ENCODE measurements around the gene PLA2G2D. TPM values are rescaled to one million over a fixed set of nuclear protein-coding genes. Genes with fewer than 3 reads are reported as not detected.

PLA2G2D gene
- polyA plus RNA-seq, 3 donors from 2014 or later: not detected

GRCh38 chr1:20100632-20101355 is 18.5 kb downstream of the PLA2G2D start:
- H3K4me3 Mint-ChIP-seq: no peak overlapping the region
- peak in 1 of 3 donors; percentile 6 for DNase-seq
- H3K27me3 Mint-ChIP-seq (ENCODE audit: low read depth in 3 of 3): peaks cover 0 to 5% (median 3%) of the 10 kb centered on the region in 3 donors

DNA sequence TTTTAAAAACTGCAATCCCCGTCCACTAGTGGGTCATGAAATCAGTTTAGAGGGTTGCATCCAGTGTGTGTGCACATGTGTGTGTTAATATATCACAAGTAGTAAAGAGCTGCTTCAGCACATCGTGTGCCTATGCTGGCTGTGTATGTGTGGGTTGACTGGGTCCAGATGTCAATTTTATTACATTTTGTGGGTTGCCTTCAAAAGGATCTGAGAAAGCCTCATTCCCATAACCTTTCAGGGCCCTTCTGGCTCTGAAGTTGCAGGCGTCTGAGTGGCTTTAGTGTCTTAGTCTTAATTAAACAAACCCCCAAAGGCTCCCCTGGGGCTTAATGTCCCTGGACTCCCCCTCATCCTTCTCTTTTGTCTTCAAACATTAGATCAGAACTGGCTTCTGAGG is 19.8 kb downstream of the PLA2G2D start:
- Mint-ChIP-seq H3K9me3 (no peaks in the 10 kb centered on the region), H3K4me3 (no peak overlapping the region), H3K27me3 (ENCODE audit: low read depth in 3 of 3) (peaks cover 0 to 3% (median 3%) of the 10 kb centered on the region in 3 donors), H3K36me3 (no peaks in the 10 kb centered on the region), H3K4me1 (no peaks in the 10 kb centered on the region), H3K27ac (no peak overlapping the region)
- no peak for DNase-seq

More at GRCh38 chr1:20100632-20101355, 18.5 kb downstream of the PLA2G2D start:
- Mint-ChIP-seq H3K36me3 (no peaks in the 10 kb centered on the region), H3K9me3 (no peaks in the 10 kb centered on the region), H3K27ac (no peak overlapping the region), H3K4me1 (no peaks in the 10 kb centered on the region)

GRCh38 chr1:20096840-20097447 is 22.4 kb downstream of the PLA2G2D start:
- H3K27me3 Mint-ChIP-seq (ENCODE audit: low read depth in 3 of 3): peaks cover 3 to 4% (median 3%) of the 10 kb centered on the region in 3 donors
- H3K36me3 Mint-ChIP-seq: no peaks in the 10 kb centered on the region
- H3K4me1 Mint-ChIP-seq: no peaks in the 10 kb centered on the region
- H3K4me3 Mint-ChIP-seq: no peak overlapping the region
- H3K27ac Mint-ChIP-seq: no peak overlapping the region
- no peak for DNase-seq
- no peaks in the 10 kb centered on the region for H3K9me3 Mint-ChIP-seq

- Mint-ChIP-seq H3K9me3 (no peaks in the 10 kb centered on the region), H3K4me3 (no peak overlapping the region), H3K27ac (no peak overlapping the region), H3K4me1 (no peaks in the 10 kb centered on the region), H3K36me3 (no peaks in the 10 kb centered on the region), H3K27me3 (ENCODE audit: low read depth in 3 of 3) (peaks cover 3 to 5% (median 4%) of the 10 kb centered on the region in 3 donors)
- no peak for DNase-seq
Observed at GRCh38 chr1:20095564-20096434, 23.5 kb downstream of the PLA2G2D start.

DNA sequence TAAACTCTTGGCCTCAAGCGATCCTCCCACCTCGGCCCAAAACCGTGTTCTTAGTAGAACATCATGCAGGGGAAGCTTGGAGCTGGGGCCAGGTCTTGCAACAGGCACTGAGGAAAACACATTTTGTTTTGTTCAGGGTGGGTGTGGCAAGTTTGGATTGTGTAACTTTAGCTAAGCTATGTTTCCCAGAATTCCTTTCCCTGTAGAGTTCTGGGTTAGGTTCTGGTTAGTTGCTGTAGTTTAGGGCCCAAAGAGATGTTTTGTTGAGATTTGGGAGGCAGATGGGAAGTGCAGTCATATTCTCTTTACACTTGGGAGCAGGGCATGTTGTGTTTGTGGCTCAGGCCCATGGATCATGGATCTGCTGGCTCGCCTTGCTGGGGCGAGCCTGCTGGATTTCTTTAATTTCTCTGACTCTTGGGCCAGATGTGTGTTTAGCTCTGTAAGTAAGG is 25.4 kb downstream of the PLA2G2D start:
- Mint-ChIP-seq H3K27me3 (ENCODE audit: low read depth in 3 of 3) (peaks cover 4 to 7% (median 7%) of the 10 kb centered on the region in 3 donors), H3K9me3 (no peaks in the 10 kb centered on the region), H3K27ac (no peak overlapping the region), H3K4me1 (no peaks in the 10 kb centered on the region), H3K4me3 (no peak overlapping the region), H3K36me3 (no peaks in the 10 kb centered on the region)
- DNase-seq: no peak

- Mint-ChIP-seq H3K27ac (no peak overlapping the region), H3K4me1 (no peaks in the 10 kb centered on the region), H3K9me3 (no peaks in the 10 kb centered on the region), H3K36me3 (no peaks in the 10 kb centered on the region), H3K27me3 (ENCODE audit: low read depth in 3 of 3) (peaks cover 4 to 7% (median 7%) of the 10 kb centered on the region in 3 donors), H3K4me3 (no peak overlapping the region)
- no peak for DNase-seq
Observed at GRCh38 chr1:20093303-20093702, 26.0 kb downstream of the PLA2G2D start.

GRCh38 chr1:20090641-20091040 is 28.7 kb downstream of the PLA2G2D start:
- H3K4me3 Mint-ChIP-seq: no peak overlapping the region
- no peak for DNase-seq
- no peaks in the 10 kb centered on the region for H3K9me3 Mint-ChIP-seq
- no peaks in the 10 kb centered on the region for H3K36me3 Mint-ChIP-seq
- no peak overlapping the region for H3K27ac Mint-ChIP-seq
- H3K27me3 Mint-ChIP-seq (ENCODE audit: low read depth in 3 of 3): peaks cover 1 to 12% (median 10%) of the 10 kb centered on the region in 3 donors
- H3K4me1 Mint-ChIP-seq: no peaks in the 10 kb centered on the region

DNA sequence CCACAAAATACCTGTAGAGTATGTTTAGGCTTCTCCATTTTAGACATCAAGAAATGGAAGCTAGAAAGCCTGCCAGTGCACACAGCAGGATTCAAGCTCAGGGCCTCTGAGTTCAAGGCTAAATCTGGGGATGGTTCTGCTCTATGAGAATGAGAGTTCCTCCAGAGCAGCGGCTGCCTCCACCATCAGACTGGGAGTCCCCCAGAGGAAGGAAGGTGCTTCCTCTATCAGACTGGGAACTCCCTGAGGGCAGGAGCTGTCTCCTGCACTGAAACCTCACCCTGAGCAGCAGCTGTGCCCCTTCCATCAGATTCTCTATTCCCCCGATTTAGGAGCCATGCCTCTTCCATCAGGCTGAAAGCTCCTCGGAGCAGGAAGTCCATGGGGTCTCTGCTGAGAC is 29.2 kb downstream of the PLA2G2D start:
- Mint-ChIP-seq H3K9me3 (no peaks in the 10 kb centered on the region), H3K4me1 (no peaks in the 10 kb centered on the region), H3K27ac (no peak overlapping the region), H3K4me3 (no peak overlapping the region), H3K27me3 (ENCODE audit: low read depth in 3 of 3) (peaks cover 1 to 12% (median 10%) of the 10 kb centered on the region in 3 donors), H3K36me3 (no peaks in the 10 kb centered on the region)
- no peak for DNase-seq

GRCh38 chr1:20089328-20090077 is 29.8 kb downstream of the PLA2G2D start:
- H3K4me3 Mint-ChIP-seq: no peak overlapping the region
- H3K9me3 Mint-ChIP-seq: no peaks in the 10 kb centered on the region
- peaks cover 1 to 12% (median 10%) of the 10 kb centered on the region in 3 donors for H3K27me3 Mint-ChIP-seq (ENCODE audit: low read depth in 3 of 3)
- H3K36me3 Mint-ChIP-seq: no peaks in the 10 kb centered on the region
- H3K27ac Mint-ChIP-seq: no peak overlapping the region
- no peak for DNase-seq
- H3K4me1 Mint-ChIP-seq: no peaks in the 10 kb centered on the region

DNA sequence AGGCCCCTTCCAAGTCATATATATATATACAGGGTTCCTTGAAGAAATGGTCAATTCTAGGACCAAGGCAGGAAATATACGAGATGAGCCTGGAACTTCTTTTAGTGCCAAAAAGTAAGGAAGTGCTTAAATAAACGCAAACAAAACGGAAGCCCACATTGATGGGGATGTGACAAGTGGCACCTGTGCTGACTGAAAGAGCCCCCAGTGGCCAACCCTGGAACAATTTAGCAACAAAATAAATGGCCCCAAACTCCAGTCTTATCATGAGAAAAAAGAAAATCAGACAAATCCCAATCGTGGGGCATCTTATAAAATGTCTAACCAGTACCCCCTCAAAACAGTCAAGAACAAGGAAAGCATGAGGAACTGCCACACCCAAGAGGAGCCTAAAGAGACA is 31.7 kb downstream of the PLA2G2D start:
- DNase-seq: no peak
- Mint-ChIP-seq H3K36me3 (no peaks in the 10 kb centered on the region), H3K9me3 (no peaks in the 10 kb centered on the region), H3K4me3 (no peak overlapping the region), H3K27ac (no peak overlapping the region), H3K27me3 (ENCODE audit: low read depth in 3 of 3) (peaks cover 1 to 13% (median 7%) of the 10 kb centered on the region in 3 donors), H3K4me1 (no peaks in the 10 kb centered on the region)

GRCh38 chr1:20086800-20087199 is 32.5 kb downstream of the PLA2G2D start:
- no peaks in the 10 kb centered on the region for H3K9me3 Mint-ChIP-seq
- peaks cover 1 to 16% (median 9%) of the 10 kb centered on the region in 3 donors for H3K27me3 Mint-ChIP-seq (ENCODE audit: low read depth in 3 of 3)
- no peak overlapping the region for H3K27ac Mint-ChIP-seq
- H3K36me3 Mint-ChIP-seq: no peaks in the 10 kb centered on the region
- H3K4me1 Mint-ChIP-seq: peaks cover 0 to 8% of the 10 kb centered on the region in 2 donors
- no peak overlapping the region for H3K4me3 Mint-ChIP-seq
- no peak for DNase-seq

GRCh38 chr1:20083178-20083944 is 36.0 kb downstream of the PLA2G2D start:
- H3K4me3 Mint-ChIP-seq: no peak overlapping the region
- no peak overlapping the region for H3K27ac Mint-ChIP-seq
- H3K27me3 Mint-ChIP-seq (ENCODE audit: low read depth in 3 of 3): peaks cover 2 to 12% (median 9%) of the 10 kb centered on the region in 3 donors
- H3K36me3 Mint-ChIP-seq: peaks cover 0 to 3% (median 0%) of the 10 kb centered on the region in 3 donors
- H3K9me3 Mint-ChIP-seq: no peaks in the 10 kb centered on the region
- peaks cover 18 to 32% of the 10 kb centered on the region in 2 donors for H3K4me1 Mint-ChIP-seq
- DNase-seq: no peak

- Mint-ChIP-seq H3K4me3 (no peak overlapping the region), H3K27ac (peak overlapping the region in 1 of 6 donors; percentile 60), H3K36me3 (peaks cover 0 to 3% (median 0%) of the 10 kb centered on the region in 3 donors), H3K27me3 (ENCODE audit: low read depth in 3 of 3) (peaks cover 2 to 13% (median 11%) of the 10 kb centered on the region in 3 donors), H3K9me3 (peaks cover 0 to 1% (median 0%) of the 10 kb centered on the region in 6 donors), H3K4me1 (peaks cover 18 to 37% of the 10 kb centered on the region in 2 donors)
- no peak for DNase-seq
Observed at GRCh38 chr1:20082772-20083171, 36.6 kb downstream of the PLA2G2D start.
